GM23338 (cell line): ENCODE measurements around the gene TUBB1.

Experiments
- CREB1 ChIP-seq: fragments of 250-450 bp; sonication (Bioruptor Pico); IDR thresholded peaks from 2 replicates; pipeline ENCODE4 v1.5.0; 2020; ENCODE audit warnings: low read depth, mild to moderate bottlenecking, moderate library complexity
- EZH2phosphoT487 ChIP-seq: fragments of 200-600 bp; sonication (generic); IDR thresholded peaks from one replicate; pipeline ENCODE4 v1.8.1; 2018; ENCODE audit warnings: antibody characterized with exemption; ENCODE audit not compliant: unreplicated experiment
- JUNB ChIP-seq: IDR thresholded peaks from one replicate; pipeline ENCODE4 v1.6.1; 2016; ENCODE audit warnings: antibody characterized with exemption; ENCODE audit not compliant: unreplicated experiment
- TF ChIP-seq, protein P1 (sequence below), 2 experiments: fragments of 200-600 bp in 1 of 2; sonication (generic) in 1 of 2; conservative IDR thresholded peaks; 2 replicates each; pipeline versions ENCODE4 v1.5.1 to v1.6.1; 2016 to 2017; ENCODE audit warnings: antibody characterized with exemption in 2 of 2, low read depth in 2 of 2, mild to moderate bottlenecking in 2 of 2, moderate library complexity in 1 of 2

DNA sequence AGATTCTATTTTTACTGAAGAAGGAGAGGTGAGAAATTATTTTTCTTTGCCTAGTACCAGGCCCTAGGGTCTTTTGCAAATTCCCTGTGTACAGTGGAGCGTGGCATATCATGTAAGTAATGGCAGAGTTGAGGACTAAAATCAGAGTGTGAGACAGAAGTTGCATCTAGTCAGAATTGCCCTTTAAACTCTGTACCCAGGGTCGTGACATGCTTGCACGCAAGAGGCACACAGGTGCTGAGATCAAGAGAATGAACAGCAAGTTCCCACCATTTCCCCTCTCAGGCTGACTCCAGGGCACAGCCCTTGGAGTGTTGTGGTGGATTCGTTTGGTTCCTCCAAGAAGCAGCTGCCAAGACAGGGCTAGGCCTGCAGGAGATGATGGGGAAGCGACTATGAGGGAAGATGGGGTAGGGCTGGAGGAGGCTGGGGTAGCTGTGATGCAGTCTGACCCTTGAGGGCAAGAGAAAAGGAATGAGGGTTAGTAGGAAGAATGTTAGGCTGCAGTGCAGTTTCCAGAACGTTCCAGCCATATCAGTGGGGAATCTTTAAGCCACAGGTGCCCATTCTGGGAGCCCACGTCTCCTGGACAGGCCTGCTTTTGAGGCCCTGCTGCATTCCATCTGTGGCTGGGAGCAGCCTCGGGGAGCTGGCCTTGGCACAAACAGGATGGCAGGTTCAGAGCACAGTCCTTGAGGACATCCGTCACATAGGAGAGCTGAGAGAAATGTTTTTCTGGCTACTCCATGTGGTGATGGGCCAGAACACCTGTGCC lies 31.3 kb upstream of the TUBB1 start:
- TF ChIP-seq JUNB: no peak
- TF ChIP-seq, protein P1, sequence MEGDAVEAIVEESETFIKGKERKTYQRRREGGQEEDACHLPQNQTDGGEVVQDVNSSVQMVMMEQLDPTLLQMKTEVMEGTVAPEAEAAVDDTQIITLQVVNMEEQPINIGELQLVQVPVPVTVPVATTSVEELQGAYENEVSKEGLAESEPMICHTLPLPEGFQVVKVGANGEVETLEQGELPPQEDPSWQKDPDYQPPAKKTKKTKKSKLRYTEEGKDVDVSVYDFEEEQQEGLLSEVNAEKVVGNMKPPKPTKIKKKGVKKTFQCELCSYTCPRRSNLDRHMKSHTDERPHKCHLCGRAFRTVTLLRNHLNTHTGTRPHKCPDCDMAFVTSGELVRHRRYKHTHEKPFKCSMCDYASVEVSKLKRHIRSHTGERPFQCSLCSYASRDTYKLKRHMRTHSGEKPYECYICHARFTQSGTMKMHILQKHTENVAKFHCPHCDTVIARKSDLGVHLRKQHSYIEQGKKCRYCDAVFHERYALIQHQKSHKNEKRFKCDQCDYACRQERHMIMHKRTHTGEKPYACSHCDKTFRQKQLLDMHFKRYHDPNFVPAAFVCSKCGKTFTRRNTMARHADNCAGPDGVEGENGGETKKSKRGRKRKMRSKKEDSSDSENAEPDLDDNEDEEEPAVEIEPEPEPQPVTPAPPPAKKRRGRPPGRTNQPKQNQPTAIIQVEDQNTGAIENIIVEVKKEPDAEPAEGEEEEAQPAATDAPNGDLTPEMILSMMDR (conservative IDR thresholded peaks at IDR 0.05; ENCODE audit: low read depth in 2 of 2): no peak
- TF ChIP-seq EZH2phosphoT487: no peak
- TF ChIP-seq CREB1 (CRISPR knock-in tag): no peak
